GM18519 (cell line): ENCODE results near the gene NEURL4.
"Not testable (repeated sequence)": the region's sequence is repeated elsewhere in the genome, so short reads cannot be mapped to it uniquely, and the experiment has no call there.

Experiments
- ATAC-seq: cut with Tn5 transposase; IDR thresholded peaks from one replicate; pipeline ENCODE4 v1.9.1; 2021; ENCODE audit warnings: mild to moderate bottlenecking, moderate library complexity; ENCODE audit not compliant: unreplicated experiment, low FRiP score

Gene NEURL4

DNA sequence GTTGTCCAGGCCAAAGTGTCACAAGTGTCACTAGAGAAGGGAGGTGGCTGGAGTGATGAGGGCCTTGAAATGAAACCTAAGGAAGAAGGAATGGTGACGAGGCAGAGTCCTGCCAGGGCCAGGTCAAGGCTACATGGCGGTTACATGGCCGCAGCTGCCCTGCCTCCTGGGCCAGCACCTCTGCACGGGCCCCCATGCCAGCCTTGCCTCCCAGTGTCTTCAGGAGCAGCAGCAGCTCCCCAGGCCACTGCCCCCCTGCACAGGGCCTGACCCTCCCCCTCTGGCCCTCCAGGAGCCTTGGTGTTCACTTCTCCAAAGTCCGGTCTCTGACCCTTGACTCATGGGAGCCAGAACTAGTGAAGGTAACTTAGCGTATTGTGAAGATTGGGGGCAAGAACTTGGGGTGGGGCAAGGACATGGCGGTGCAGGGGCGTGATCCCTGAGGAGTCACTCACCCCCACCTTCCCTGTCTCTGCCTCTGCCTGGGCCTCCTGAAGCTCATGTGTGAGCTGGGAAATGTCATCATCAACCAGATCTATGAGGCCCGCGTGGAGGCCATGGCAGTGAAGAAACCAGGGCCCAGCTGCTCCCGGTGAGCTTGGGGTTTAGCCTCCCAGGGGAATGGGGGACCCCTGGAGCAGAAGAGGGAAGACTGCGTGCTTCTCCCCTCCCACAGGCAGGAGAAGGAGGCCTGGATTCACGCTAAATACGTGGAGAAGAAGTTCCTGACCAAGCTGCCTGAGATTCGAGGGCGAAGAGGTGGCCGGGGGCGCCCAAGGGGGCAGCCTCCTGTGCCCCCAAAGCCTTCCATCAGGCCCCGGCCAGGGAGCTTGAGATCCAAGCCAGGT is 18.7 kb upstream of the NEURL4 start:
- no peak for ATAC-seq

DNA sequence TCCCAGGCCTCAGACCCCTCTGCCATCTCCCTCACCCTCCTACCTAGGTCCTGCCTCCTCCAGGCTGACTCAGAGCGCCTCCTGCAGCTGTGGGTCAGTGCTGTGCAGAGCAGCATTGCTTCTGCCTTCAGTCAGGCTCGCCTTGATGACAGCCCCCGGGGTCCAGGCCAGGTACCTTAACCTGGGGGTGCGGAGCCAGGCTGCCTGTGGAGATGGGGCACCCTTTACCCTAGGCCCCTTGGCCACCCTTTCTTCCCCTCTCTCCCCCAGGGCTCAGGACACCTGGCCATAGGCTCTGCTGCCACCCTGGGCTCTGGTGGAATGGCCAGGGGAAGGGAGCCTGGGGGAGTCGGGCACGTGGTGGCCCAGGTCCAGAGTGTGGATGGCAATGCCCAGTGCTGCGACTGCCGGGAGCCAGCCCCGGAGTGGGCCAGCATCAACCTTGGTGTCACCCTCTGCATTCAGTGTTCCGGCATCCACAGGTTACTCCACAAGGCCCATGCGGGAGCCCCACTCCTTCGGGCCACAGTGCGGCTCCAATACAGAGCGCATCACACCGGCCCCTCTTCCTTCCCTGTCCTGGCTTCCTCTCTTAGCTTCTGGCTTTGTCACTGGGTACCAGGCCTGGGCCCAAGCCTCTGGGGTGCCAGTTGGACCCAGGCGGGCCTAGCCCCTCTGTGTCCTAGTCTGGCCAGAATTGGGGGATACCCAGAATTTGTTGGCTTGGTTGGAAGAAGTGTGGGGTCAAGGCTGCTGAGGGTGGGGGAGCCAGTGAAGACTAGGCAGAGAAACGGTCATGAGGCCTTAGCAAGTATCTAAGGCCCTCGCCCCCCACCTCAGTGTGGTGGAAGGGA is 17.9 kb upstream of the NEURL4 start:
- no peak for ATAC-seq

DNA sequence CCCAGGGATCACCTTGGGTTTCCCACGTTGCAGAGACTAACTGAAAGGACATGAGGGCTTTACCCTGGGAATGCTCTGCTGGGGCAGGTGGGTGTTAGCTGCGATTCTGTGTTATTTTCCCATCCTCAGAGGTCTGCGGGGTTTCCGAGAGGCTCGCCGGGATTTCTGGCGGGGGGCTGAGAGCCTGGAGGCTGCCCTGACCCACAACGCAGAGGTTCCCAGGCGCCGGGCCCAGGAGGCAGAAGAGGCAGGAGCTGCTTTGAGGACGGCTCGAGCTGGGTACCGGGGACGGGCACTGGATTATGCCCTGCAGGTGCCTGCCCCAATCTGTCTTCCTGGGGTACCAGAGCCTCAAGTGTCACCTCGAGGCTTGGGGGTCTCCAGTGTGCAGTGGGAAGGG is 14.1 kb upstream of the NEURL4 start:
- ATAC-seq: no peak

DNA sequence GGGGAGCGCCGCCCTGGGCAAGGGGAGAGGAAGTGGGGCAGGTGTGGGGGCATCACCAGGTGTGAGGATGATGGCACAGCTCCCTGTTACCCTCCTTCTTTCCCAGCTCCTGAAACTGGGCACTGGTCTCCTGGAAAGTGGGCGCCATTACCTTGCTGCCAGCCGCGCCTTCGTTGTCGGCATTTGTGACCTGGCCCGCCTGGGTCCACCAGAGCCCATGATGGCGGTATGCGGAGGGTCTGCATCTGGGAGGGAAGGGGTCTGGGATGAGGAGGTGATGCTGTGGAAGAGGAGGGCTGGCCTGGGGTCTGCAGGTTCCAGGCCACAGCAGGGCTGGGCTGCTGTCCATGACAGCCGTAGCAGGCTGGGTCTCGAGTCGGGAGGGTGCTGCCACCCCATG is 12.7 kb upstream of the NEURL4 start:
- ATAC-seq: no peak

DNA sequence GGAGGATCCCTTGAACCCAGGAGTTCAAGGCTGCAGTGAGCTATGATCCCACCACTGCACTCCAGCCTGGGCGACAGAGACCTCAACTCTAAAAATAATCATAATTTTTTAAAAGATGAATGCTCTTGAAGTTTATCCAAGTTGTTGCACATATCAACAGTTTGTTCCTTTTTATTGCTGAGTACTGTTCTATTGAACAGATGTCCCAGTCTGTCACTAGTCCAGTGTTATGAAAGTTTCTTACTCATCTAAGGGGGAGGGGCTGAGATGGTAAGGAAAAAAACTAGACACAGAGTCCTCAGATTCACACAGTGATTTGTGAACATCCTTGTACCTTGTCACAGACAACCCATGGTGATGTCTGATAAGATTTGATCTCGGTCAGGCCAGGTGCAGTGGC is 11.0 kb upstream of the NEURL4 start:
- ATAC-seq: no peak

DNA sequence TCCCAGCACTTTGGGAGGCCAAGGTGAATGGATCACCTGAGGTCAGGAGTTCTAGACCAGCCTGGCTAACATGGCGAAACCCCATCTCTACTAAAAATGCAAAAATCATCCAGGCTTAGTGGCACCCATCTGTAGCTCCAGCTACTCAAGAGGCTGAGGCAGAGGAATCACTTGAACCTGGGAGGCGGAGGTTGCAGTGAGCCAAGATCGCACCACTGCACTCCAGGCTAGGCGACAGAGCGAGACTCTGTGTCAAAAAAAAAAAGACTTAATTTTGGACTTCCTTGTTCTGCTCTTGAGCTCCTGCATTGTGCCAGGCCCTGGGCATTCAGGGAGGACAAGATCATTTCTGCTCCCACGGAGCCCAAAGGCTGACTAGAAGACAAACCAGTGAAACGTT is 8.5 kb upstream of the NEURL4 start:
- ATAC-seq: not testable (repeated sequence)

DNA sequence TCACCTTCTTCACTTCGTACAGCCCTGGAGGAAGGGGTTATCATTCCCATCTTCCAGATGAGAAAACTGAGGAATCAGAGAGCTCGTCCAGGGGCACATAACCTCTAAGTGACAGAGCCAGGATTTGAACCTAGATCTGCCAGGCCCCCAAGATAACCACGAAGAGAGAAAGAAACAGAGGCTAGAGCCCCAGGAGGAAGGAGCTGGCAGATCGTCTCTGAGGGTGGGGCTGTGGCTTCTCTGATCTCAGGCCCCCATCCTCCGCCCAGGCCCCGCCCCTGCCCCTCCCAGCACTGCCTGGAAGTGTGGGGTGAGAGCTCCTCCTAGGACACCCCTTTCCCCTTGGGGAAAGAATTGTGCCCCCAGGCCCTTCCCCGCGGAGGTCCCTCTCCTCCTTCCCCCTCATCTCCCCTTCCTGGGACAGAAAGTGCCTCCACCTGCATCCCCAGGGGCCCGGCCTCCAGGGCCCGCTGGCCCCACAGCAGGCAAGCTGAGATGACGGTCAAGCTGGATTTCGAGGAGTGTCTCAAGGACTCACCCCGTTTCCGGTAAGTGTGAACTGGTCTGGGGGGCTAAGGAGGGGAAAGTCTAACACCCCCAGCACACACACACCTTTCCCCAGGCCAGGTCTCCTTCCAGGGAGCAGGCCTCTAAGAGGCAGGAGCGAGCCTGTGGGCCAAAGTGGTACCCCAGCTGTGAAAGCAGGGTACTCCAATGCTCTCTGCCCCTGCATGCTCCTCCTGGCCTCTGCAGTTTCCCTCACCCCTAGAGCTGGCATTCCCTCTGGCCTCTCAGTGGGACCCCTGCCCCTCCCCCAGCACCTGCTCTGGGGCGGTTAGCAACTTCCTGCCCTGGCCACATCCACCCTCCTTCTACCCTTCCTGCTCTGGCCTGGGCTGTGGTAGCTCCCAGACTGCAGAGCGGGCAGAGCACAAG is 7.4 kb upstream of the NEURL4 start, which contains the start of gene ACAP1:
TSS of gene ACAP1 (plus strand) at position 290 of the 936 bp plus-strand sequence. CDS start at position 496, 206 bp downstream.
- ATAC-seq: no peak

DNA sequence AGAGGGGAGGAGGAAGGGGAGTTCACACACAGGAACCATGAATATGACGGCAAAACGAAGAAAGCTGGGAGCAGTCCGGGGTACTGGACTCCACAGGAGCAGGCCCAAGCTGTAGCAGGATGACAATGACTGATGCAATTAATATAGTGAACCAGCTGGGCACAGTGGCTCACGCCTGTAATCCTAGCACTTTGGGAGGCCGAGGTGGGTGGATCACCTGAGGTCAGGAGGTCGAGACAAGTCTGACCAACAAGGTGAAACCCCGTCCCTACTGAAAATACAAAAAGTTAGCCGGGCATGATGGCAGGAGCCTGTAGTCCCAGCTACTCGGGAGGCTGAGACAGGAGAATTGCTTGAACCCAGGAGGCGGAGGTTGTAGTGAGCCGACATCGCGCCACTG is 6.6 kb upstream of the NEURL4 start:
- not testable (repeated sequence) for ATAC-seq

DNA sequence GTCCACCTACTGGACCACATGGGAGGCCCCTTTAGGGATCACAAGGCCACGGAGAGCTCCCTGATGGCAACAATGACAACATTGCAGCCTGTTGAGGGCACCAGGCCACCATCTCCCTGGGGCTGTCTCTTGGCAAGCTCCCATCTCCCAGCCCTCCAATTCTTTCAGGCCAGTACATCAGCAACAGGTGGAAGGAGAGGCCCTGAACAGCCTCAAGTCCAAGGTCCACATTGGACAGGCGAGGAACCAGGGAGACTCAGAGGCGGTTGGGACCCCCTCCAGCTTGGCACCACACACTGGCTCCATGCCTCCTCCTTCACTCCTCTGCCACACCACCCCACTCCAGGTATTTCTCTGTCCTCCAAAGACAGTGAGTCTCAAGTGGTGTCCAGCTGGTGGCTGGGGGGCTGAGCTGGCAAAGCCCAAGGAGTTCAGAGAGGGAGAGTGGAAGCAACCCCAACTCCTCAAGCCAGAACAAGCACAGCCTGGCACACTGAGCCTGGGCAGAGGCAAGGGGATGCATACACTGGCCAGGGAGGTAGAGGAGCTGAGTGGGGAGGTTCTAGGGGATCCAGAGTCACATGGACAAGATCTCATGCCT is 5.9 kb upstream of the NEURL4 start:
- no peak for ATAC-seq

DNA sequence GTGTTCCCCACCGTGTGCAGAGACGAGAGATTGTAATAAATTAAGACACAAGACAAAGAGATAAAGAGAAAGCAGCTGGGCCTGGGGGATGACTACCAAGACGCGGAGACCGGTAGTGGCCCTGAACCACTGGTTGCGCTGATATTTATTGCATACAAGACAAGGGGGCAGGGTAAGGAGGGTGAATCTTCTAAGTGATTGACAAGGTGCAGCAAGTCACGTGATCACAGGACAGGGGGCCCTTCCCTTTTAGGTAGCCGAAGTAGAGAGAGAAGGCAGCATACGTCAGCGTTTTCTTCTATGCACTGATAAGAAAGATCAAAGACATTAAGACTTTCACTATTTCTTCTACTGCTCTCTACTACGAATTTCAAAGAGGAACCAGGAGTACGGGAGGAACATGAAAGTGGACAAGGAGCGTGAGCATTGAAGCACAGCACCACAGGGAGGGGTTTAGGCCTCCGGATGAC is 3.5 kb upstream of the NEURL4 start:
- ATAC-seq: not testable (repeated sequence)

DNA sequence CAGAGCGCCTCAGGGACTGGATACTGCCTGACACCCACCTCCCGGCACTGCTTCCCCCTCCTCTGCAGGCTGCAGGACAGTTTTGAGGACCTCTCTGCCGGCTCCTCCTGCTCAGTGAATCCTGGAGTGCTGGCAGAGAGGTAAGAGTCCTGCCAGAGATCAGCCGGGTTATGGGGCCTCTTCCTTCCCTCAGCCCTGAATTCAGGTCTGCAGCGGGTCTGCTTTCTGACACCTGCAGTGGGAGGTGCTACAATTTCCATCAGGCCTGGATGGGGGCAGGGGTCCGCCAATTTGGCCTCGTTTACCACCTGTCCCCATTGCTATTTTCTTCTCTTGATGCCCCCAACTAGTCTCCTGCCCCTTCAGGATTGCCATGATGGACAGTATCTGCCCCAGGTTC is 3.0 kb upstream of the NEURL4 start:
- no peak for ATAC-seq

DNA sequence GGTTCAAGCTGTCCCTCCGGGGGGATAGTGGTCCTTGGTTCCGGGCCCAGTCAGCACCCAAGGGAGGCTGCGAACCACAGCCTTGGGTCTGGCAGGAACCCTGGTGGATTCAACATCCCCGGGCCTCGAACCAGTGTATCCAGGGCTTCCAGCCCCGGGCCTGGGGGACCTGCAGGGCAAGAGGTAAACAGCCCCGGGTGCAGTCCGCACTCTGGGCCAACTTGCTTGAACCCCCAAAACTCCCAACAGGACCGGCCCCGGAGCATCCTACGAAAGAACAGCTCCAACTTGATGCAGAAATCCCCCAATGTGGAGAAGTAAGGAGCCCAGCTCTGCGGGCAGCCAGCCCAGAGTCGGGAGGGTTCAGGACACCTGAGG is 1.5 kb upstream of the NEURL4 start:
- no peak for ATAC-seq

DNA sequence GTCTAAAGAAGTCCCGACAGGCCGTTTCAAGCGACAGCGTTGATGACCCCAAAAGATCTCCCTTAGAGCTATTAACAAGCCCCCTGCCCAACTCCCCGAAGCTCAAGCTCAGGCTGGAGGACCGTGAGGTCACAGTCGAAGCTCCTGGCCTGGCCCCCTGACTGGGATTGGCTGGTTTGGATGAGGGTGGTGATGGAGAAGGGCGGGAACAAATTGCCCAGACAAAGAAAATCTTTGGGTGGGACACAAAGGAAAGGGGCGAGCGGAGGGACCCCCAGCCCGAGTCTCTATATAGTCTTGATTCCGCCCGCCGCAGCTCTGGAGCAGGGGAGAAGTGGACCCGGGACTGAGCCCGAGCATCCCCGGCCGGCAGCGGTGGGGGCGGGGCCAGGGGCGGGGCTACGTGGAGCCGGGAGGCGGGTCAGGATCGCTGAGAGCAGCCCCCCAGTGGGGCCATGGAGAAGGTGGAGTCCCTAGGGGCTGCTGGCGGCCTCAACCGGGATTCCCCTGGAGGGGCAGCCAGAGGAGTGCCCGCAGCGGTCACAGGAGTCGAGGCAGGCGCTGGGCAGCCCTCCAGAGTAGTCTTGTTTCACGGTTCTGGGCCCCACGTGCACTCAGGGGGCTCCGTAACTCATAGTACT is 982 bp upstream of the NEURL4 start:
- ATAC-seq: peak; percentile 16

DNA sequence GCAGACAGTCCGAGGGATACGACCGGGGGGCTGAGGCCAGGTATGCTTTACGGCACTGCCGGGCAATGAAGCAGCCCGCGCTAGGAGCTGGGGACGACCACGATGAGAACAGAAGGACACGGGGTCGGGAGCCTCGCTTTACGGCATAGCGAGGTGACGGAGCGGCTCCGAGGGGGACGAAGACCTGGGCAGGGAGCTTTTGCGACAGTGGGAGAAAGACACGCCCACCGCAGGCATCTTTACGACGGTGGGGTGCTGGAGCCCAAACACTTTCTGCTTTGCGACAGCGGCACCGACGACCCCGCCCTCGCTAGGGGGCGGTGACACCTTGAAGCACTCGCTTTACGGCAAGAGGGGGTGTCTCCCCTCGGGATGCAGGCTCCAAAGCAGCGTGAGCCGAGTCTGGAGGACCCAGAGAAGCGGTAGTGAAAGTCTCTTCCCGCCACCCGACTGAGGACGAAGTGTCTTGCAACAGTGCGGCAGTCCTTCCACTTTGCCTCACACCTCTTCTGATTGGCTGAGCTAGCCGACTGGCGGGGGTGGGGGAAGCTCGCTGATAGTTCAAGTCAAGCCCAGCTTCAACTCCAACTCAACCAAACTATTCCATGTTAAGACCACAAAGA is 350 bp upstream of the NEURL4 start:
- ATAC-seq: peak; percentile 40

DNA sequence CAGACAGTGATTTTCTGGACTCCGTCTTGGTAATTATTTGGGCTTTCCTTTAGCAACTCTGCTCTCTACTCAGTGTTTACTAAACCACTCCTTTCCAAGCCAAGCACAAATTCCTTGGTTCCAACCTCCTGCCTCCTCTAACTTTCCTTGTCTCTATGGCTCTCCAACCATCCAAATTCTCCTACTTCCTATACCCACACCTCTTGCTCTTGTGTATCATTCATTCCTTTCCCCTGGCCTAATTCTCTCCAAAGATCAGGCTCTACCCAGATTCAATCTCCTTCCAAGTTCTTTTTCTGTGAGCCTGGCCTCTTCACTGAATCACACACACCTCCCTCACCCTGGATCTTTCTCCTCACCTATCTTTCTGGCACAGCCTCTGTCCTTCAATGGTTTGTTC is 1.1 kb downstream of the NEURL4 start:
- no peak for ATAC-seq

DNA sequence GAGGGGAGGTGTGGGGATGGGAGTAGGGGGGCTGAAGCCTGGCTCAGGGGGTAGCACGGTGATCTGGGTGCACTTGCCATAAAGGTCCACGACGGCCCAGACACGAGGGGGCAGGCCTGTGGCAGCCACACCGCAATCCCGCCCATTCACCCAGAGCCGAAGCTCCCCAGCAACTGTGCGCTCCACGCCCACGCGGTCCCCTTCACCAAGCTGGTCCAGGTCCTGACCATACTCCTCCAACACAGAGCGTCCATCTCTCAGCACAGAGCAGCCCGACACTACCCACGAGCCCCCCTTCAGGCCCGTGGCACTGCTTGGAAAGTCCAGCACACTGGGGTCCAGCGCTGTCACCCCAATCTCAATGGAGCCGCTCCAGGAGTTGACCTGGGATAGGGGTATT is 1.6 kb downstream of the NEURL4 start:
- no peak for ATAC-seq

DNA sequence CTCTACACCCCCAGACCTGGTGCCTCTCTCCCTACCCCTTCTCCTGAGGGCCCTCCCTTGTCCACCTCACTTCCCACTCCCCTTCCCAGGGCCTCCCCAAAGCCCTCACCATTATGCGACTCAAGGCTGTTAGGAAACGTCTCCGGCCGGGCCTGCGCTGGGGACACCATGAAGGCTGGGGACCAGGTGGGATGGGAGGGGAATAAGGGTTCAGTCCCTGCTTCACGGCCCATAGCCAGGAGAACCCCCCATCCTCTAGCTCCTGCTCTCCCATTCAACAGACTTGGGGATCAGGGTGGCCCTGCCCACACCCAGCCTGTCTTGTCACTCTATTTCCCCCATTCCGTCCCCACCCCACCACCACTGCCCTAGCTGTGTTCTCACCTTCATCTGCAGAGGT is 2.1 kb downstream of the NEURL4 start:
- no peak for ATAC-seq

DNA sequence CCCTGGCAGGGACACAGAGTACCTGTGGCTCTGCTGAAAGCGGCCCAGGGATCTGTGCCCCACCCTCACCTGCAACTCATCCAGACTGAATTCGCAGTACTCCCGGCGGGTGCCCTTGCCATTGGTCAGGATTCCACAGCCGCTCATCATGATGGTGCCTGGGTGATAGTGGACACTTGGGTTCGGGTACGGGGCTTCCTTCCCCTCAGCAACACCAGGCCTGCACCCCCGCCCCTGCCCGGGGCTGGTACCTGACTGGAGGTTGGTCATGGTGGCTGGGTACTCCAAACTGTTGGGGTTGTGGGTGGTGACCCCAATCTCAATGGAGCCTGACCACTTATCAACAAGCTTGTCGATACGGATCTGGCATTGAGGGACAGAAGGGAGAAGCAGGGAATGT is 2.9 kb downstream of the NEURL4 start:
- ATAC-seq: no peak

DNA sequence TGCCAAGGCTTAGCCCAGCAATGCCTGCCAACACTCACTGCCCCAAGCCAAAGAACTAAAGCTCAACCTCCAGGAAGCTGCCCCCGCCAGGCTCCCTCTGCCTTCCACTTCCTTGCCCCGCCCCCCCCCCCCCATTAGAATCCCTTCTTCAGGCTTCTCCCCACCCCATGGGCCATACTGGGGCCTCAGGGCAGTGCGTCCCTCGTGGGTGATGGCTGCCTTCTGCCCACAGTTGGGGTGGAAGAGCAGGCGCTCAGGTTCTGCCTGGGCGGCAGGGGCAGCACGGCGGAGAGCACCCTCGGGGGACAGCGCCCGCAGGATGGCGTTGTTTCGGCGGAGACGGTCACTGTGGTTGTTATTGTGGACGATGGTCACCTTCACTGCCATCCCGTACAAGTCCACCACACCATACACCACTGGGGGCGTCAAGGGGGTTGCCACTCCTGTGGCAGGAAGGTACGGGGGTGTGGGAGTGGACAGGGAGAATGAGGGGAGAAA is 4.1 kb downstream of the NEURL4 start:
- ATAC-seq: no peak
